Choroid plexus epithelial cell (primary cell): ENCODE data around the gene HEPN1.
A peak's percentile ranks its signal among the peaks of the same experiment; 100 is the strongest.

ENCODE experiments used
- DNase-seq: peaks from one replicate; pipeline ENCODE4 v3.0.0-alpha.2; 2010; ENCODE audit warnings: low read depth
- H3K4me3 ChIP-seq: 2 replicates; pipeline ENCODE4 v1.5.1; 2011; ENCODE audit warnings: low read depth, mild to moderate bottlenecking, control low read depth, low read length, moderate library complexity
- CTCF ChIP-seq: conservative IDR thresholded peaks from 2 replicates; pipeline ENCODE4 v1.5.1; 2011; ENCODE audit warnings: low read depth, mild to moderate bottlenecking, control low read depth, inconsistent platforms, low read length, moderate library complexity

HEPN1 gene

DNA sequence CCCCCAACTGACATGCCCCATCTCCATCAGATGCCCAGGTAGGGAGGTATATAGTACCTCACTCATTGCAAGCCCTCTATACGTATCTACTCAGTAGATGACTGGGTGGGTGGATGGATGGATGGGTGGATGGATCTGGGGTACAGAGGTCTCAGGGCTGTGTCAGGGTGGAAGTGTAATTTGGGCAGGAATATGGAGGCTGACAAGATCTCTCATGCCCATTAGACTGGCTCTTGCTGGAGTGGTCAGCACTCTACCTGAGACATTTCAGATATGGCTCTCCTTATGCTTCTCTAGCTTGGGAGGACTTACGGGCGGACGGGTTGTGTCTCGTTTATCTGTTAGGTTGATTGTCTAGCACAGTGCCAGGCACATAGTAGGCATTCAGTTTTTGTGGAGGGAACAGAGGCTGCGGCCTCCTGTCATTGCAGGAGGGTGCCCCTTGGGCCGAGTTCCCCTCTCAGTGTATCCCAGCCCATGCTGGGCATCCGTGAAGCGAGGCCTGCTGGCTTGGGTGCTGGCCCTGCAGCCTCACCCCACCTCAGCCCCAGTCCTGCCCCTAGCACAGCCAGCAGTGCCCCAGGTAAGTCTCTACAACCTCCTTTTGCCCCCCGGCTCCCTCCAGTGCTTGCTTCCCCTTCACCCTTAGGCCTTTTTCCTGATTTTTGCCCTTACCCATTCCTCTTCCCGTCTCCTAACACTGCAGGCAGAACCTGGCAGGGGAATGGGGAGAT lies 40.1 kb upstream of the HEPN1 start:
- no peak overlapping the region for H3K4me3 ChIP-seq
- DNase-seq = no peak
- no peak for TF ChIP-seq CTCF

DNA sequence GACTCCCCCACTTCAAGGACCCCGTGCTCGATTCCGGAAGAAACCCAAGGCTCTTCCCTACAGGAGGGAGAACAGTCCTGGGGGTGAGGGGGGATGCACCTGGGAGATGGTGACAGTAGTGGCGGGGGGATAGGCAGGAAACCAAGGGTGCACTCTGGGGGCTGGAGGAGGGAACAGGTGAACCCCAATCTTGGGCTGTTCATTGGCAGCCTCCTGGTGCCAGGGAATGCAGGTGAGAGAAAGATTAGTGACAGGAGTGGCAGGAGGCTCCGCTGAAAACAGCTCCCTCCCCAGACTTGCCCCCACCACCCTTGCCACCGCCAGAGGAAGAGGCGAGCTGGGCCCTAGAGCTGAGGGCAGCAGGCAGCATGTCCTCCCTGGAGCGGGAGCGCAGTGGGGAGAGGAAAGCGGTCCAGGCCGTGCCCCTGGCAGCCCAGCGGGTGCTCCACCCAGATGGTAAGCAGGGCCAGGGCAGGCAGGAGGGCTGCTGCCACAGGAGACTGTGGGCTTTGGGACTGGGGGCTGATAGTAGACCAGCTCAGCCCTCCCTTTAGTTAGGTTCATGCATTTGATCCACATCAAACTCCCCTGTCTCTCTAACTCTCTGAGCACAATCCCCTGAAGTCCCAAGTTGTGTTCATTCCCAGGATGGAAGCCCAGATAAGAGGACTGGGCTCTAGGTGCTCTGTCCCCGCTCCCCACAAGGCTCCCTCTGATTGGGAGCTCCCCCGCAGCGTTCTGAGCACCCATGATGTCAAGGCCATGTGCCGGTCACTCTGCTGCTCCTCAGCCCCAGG lies 39.4 kb upstream of the HEPN1 start:
- no peak for TF ChIP-seq CTCF
- DNase-seq = no peak

GRCh38 chr11:124880290-124880611 lies 38.8 kb upstream of the HEPN1 start:
- H3K4me3 ChIP-seq = no peak overlapping the region

More for the DNA sequence above, 39.4 kb upstream of the HEPN1 start:
- no peak overlapping the region for H3K4me3 ChIP-seq

DNA sequence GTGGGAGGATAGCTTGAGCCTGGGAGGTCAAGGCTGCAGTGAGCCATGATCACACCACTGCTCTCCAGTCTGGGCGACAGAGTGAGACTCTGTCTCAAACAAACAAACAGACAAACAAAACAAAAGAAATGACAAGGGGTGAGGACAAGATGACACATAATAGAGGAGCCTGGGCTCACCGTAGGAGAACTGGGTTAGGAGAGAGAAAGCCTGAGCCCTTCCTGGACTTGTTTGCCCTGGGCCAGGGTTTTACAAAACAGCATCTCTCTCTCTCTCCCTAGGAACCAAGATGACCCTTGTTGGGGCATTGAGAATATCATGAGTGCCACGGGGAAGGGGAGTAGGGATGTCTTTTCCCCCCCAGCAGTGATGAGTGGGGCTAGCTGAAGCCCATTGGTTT lies 38.1 kb upstream of the HEPN1 start:
- H3K4me3 ChIP-seq = no peak overlapping the region
- TF ChIP-seq CTCF = no peak
- no peak for DNase-seq

More at GRCh38 chr11:124880290-124880611, 38.8 kb upstream of the HEPN1 start:
- TF ChIP-seq CTCF = no peak
- no peak for DNase-seq

DNA sequence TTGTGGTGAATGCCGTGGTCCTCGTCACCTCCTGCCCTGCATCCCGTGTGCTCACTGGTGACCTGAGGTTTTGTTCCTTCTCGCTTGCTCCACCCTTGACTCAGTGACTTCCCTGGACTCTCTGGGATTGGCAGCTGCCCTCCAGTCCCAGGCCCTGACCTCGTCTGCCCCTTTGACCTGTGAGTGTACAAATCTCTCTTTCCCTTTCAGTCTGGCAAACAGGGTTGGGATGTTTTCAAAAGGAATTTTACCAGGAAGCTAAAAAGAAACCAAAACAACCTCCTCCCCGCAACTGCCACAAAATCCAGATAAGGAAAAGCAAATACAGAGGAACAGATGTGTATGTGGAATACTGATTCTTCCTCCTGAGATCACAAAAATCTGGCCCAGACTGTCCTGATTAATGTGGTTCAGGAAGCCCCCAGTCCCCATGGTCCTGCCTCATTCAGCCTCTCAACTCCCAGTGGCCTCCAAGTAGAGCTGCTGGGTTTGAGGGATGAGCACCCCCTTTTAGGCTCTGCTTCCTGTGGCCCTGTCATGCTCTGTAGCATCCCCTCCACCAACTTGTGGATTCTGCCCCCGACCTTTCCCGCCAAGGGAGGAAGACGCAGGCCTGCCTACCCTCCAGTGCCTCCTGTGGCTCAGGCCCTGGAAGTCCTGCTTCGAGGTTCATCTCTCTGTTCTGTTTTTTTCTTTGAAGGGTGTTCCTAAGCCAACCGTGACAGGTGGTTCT lies 36.5 kb upstream of the HEPN1 start:
- DNase-seq = peak; percentile 40
- TF ChIP-seq CTCF = peak; percentile 6
- H3K4me3 ChIP-seq = no peak overlapping the region

DNA sequence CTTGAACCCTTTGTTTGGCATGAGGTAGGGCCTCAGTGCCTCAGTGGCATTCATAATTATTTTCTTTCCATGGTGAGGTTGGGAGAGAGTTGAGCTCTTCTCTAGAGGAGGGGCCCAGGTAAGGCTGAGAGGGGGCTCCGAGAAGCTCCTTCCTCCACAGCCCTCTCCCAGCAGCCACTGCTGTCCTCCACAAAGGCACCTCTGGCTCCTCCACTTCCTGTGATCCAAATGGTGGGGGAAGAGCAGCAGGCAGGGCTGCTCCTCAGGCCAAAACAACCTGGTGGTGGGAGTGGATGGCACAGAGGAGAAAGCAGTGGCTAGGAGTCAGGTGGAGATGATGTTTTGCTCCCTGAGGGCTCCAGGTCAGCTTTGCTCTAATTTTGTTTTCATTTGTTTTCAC lies 34.7 kb upstream of the HEPN1 start:
- no peak for DNase-seq
- H3K4me3 ChIP-seq = no peak overlapping the region
- TF ChIP-seq CTCF = no peak
